Measurements from ENCODE around the gene MEI4.

Gene MEI4

DNA sequence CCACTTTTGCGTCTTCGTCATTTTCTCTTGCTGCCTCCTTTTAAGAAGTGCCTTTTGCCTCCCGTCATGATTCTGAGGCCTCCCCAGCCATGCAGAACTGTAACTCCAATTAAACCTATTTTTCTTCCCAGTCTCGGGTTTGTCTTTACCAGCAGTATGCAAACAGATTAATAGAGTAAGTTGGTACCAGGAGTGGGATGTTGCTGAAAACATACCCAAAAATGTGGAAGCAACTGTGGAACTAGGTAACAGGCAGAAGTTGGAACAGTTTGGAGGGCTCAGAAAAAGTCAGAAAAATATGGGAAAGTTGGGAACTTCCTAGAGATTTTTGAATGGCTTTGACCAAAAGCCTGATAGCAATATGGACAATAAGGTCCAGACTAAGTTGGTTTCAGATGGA lies 309.2 kb downstream of the MEI4 start:
- no peak for DNase-seq (ENCODE audit: low read depth in 2 of 2)

DNA sequence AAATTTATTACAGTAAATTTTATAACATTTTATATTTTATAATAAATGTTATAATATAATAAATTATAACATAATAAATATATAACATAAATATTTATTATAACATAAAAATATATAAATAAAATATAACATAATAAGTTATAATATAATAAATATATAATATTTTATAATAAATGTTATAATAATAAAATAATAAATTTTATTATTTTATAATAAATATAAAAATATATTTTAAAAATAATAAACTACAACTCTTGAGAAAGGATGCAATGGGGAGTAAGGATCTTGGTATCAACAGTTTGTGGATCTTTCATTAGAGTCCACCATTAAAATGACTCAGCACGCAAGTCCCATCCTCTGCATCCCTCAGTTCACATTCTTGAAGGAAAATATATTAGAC lies 312.6 kb downstream of the MEI4 start:
- no peak for DNase-seq (ENCODE audit: low read depth in 2 of 2)

DNA sequence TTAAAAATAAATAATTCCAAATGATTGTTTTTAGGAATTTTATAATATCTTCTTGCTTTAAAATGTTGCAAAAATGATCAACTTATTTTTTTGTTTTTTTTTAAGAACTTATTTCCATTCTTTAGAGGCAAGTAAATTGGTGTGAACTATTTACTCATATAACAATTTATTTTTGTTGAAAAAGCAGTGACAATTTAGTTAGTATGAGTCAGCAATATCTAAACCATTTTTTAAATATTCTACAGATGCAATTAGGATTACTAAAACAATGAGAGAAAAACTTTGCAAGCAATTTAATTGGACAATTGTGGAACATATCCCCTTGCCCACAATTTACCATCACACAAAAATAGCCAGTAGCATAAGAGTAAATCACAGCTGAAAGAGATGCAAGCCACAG lies 319.5 kb downstream of the MEI4 start:
- DNase-seq (ENCODE audit: low read depth in 2 of 2), result no peak

Data from stimulated activated CD4-positive, alpha-beta T cell treated with anti-CD3 and anti-CD28 coated beads, Interleukin-1b, Interleukin-23, amount 100 ng/mL, for 4 hours (primary cell).